SK-N-SH treated with all-trans-retinoic acid at 6 μM for 48 hours (cell line): Measurements from ENCODE around the gene NHS.

Source experiments
- ATAC-seq: fragments of 200-7000 bp; cut with Tn5 transposase; 3 replicates; pipeline ENCODE4 v1.9.1; 2020; ENCODE audit warnings: mild to moderate bottlenecking, moderate library complexity
- ARNTL ChIP-seq: fragments of 450-650 bp; formaldehyde crosslinking; IDR thresholded peaks from 2 replicates; pipeline ENCODE4 v1.5.0; 2020; ENCODE audit warnings: low read depth, mild to moderate bottlenecking, moderate library complexity, borderline replicate concordance
- BACH2 ChIP-seq: fragments of 250-450 bp; sonication (Bioruptor Pico); IDR thresholded peaks from 2 replicates; pipeline ENCODE4 v1.9.0; 2021; ENCODE audit warnings: mild to moderate bottlenecking, borderline replicate concordance
- CSDC2 ChIP-seq: fragments of 250-450 bp; sonication (Bioruptor Pico); IDR thresholded peaks from 2 replicates; pipeline ENCODE4 v1.5.0; 2020; ENCODE audit warnings: mild to moderate bottlenecking, moderate library complexity
- ESRRG ChIP-seq: fragments of 250-450 bp; sonication (Bioruptor Pico); IDR thresholded peaks from 2 replicates; pipeline ENCODE4 v1.6.1; 2021; ENCODE audit warnings: mild to moderate bottlenecking
- GLIS3 ChIP-seq: fragments of 250-450 bp; sonication (Bioruptor Pico); IDR thresholded peaks from 2 replicates; pipeline ENCODE4 v1.5.0; 2020; ENCODE audit warnings: mild to moderate bottlenecking, moderate library complexity
- OSR1 ChIP-seq: fragments of 250-450 bp; sonication (Bioruptor Pico); IDR thresholded peaks from 2 replicates; pipeline ENCODE4 v1.8.0; 2022; ENCODE audit warnings: moderate library complexity, mild to moderate bottlenecking, inconsistent platforms
- RARB ChIP-seq: fragments of 250-450 bp; sonication (Bioruptor Pico); IDR thresholded peaks from 2 replicates; pipeline ENCODE4 v1.8.0; 2021; ENCODE audit warnings: mild to moderate bottlenecking, moderate library complexity
- SNAI2 ChIP-seq: fragments of 250-450 bp; sonication (Bioruptor Pico); IDR thresholded peaks from 2 replicates; pipeline ENCODE4 v1.5.0; 2020; ENCODE audit warnings: mild to moderate bottlenecking, moderate library complexity
- TCF4 ChIP-seq: fragments of 250-450 bp; sonication (Bioruptor Pico); IDR thresholded peaks from 2 replicates; pipeline ENCODE4 v1.8.0; 2021; ENCODE audit warnings: mild to moderate bottlenecking, moderate library complexity, borderline replicate concordance
- TOX ChIP-seq: fragments of 250-450 bp; sonication (Bioruptor Pico); IDR thresholded peaks from 2 replicates; pipeline ENCODE4 v1.8.0; 2021; ENCODE audit warnings: mild to moderate bottlenecking, moderate library complexity, borderline replicate concordance
- ZC3H10 ChIP-seq: fragments of 250-450 bp; sonication (Bioruptor Pico); IDR thresholded peaks from 2 replicates; pipeline ENCODE4 v1.5.1; 2021; ENCODE audit warnings: mild to moderate bottlenecking, moderate library complexity
- ZFP3 ChIP-seq: fragments of 250-450 bp; sonication (Bioruptor Pico); IDR thresholded peaks from 2 replicates; pipeline ENCODE4 v1.5.0; 2020; ENCODE audit warnings: mild to moderate bottlenecking, moderate library complexity
- ZFP30 ChIP-seq: fragments of 450-650 bp; formaldehyde crosslinking; IDR thresholded peaks from 2 replicates; pipeline ENCODE4 v1.5.0; 2022; ENCODE audit warnings: mild to moderate bottlenecking, moderate library complexity
- ZNF70 ChIP-seq: fragments of 450-650 bp; formaldehyde crosslinking; IDR thresholded peaks from 2 replicates; pipeline ENCODE4 v1.5.0; 2020; ENCODE audit warnings: mild to moderate bottlenecking, moderate library complexity
- ZNF8 ChIP-seq: fragments of 450-650 bp; formaldehyde crosslinking; IDR thresholded peaks from 2 replicates; pipeline ENCODE4 v1.5.0; 2020; ENCODE audit warnings: mild to moderate bottlenecking, moderate library complexity
- TF ChIP-seq, protein P1 (sequence below): fragments of 250-450 bp; sonication (Bioruptor Pico); IDR thresholded peaks from 2 replicates; pipeline ENCODE4 v1.8.0; 2020; ENCODE audit warnings: mild to moderate bottlenecking, moderate library complexity, borderline replicate concordance
- TF ChIP-seq, protein P2 (sequence below): fragments of 250-450 bp; sonication (Bioruptor Pico); IDR thresholded peaks from 2 replicates; pipeline ENCODE4 v1.5.1; 2020; ENCODE audit warnings: low read depth, mild to moderate bottlenecking, moderate library complexity
- TF ChIP-seq, protein P3 (sequence below): fragments of 250-450 bp; sonication (Bioruptor Pico); IDR thresholded peaks from 2 replicates; pipeline ENCODE4 v1.5.1; 2021; ENCODE audit warnings: mild to moderate bottlenecking, moderate library complexity
- TF ChIP-seq, protein P4 (sequence below): fragments of 250-450 bp; sonication (Bioruptor Pico); IDR thresholded peaks from 2 replicates; pipeline ENCODE4 v1.5.0; 2020; ENCODE audit warnings: mild to moderate bottlenecking, moderate library complexity
- TF ChIP-seq, protein P5 (sequence below): fragments of 250-450 bp; sonication (Bioruptor Pico); IDR thresholded peaks from 2 replicates; pipeline ENCODE4 v1.8.0; 2021; ENCODE audit warnings: low read depth, mild to moderate bottlenecking, moderate library complexity, borderline replicate concordance

Gene NHS

DNA sequence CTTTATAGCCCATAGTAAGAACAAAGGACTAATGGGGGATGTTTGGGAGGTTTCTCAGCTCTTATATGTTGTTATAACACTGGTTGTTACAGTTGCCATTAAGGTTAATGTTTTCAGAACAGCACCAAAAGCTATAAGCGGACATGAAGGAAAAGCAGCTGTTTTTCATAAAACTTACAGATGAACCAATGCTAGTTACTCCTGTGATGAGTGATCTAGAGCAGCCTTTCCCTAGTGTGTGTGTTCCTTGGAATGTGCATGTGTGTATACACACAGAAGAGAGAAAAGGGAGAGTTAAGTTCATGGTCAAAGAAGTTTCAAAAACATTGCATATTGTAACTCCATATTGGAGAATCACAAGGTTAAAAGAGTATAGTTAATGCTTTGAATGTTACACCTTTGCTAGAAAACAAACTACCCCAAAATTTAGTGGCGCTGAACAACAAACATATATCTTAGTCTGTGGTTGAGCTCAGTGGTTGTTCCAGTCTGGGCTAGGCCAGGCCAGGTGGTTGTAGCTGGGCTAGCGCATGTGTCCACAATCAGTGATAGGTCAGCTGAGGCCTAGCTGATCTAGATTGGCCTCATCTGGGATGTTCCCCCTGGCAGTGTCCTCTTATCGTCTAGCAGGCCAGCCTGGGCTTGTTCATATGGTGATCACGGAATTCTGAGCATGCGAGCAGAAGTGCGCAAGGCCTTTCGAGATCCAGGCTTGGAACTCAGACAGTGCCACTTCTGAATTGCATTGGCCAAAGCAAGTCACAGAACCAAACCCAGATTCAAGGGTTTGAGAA, 151.0 kb downstream of the NHS start (continued):
- TF ChIP-seq, protein P1, sequence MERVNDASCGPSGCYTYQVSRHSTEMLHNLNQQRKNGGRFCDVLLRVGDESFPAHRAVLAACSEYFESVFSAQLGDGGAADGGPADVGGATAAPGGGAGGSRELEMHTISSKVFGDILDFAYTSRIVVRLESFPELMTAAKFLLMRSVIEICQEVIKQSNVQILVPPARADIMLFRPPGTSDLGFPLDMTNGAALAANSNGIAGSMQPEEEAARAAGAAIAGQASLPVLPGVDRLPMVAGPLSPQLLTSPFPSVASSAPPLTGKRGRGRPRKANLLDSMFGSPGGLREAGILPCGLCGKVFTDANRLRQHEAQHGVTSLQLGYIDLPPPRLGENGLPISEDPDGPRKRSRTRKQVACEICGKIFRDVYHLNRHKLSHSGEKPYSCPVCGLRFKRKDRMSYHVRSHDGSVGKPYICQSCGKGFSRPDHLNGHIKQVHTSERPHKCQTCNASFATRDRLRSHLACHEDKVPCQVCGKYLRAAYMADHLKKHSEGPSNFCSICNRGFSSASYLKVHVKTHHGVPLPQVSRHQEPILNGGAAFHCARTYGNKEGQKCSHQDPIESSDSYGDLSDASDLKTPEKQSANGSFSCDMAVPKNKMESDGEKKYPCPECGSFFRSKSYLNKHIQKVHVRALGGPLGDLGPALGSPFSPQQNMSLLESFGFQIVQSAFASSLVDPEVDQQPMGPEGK = no peak
- TF ChIP-seq, all 23 proteins: peak for 0

DNA sequence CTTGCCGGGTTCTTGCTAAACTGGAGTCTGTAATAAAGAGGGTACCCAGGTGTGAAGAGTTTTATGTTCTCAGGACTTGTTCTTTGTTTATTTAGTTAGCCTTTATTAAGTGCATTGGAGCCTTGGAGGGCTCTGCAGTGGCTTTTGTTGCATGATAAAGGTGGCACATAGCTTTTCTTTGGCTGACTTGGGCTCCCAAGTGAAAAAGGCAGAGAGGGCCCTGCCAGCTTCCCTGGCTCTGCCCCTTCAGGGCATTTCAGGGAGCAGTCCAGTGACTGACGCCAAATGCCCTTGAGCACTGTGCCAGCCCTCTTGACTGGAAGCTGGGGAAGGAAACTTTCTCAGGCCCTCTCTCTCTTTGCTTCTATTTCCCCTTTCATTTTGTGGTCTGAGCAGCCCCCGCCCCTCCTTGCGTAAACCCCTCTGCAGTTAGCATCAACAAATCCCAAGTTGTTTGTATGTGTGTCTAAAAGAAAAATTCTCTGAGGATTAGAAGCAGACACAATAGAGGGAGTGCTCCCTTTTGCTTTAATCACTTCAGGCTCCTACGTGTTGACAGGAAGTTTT, 152.2 kb downstream of the NHS start:
- ATAC-seq = no peak
- no peak for TF ChIP-seq ZC3H10 (CRISPR knock-in tag)
- TF ChIP-seq, protein P2, sequence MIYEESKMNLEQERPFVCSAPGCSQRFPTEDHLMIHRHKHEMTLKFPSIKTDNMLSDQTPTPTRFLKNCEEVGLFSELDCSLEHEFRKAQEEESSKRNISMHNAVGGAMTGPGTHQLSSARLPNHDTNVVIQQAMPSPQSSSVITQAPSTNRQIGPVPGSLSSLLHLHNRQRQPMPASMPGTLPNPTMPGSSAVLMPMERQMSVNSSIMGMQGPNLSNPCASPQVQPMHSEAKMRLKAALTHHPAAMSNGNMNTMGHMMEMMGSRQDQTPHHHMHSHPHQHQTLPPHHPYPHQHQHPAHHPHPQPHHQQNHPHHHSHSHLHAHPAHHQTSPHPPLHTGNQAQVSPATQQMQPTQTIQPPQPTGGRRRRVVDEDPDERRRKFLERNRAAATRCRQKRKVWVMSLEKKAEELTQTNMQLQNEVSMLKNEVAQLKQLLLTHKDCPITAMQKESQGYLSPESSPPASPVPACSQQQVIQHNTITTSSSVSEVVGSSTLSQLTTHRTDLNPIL (CRISPR knock-in tag) = no peak
- TF ChIP-seq TCF4 (CRISPR knock-in tag) = no peak
- TF ChIP-seq ZFP30 = no peak
- no peak for TF ChIP-seq ZFP3 (CRISPR knock-in tag)
- TF ChIP-seq GLIS3 = no peak
- no peak for TF ChIP-seq SNAI2 (CRISPR knock-in tag)

DNA sequence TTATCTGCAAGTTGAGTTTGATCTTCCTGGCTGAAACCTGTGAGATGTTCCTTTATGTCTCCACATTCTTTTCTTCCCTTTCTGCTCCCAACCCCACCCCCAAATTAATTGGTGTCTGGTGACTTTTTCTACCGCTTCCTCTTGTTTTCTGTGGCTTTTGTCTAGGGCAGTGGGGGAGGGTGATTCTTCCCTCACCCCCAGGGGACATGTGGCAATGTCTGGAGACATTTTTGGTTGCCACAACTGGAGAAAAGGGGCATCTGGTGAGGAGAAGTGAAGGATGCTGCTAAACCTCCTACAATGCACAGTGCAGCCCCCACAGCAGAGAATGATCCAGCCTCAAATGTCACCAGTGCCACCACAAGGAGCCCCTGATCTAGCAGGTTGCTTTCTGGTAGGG, 152.9 kb downstream of the NHS start:
- TF ChIP-seq, protein P3, sequence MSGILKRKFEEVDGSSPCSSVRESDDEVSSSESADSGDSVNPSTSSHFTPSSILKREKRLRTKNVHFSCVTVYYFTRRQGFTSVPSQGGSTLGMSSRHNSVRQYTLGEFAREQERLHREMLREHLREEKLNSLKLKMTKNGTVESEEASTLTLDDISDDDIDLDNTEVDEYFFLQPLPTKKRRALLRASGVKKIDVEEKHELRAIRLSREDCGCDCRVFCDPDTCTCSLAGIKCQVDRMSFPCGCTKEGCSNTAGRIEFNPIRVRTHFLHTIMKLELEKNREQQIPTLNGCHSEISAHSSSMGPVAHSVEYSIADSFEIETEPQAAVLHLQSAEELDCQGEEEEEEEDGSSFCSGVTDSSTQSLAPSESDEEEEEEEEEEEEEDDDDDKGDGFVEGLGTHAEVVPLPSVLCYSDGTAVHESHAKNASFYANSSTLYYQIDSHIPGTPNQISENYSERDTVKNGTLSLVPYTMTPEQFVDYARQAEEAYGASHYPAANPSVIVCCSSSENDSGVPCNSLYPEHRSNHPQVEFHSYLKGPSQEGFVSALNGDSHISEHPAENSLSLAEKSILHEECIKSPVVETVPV (CRISPR knock-in tag) = no peak
- TF ChIP-seq BACH2 (no peak), ZFP30 (no peak), ZFP3 (CRISPR knock-in tag) (no peak), TCF4 (CRISPR knock-in tag) (no peak), TOX (no peak), ZC3H10 (CRISPR knock-in tag) (no peak), OSR1 (CRISPR knock-in tag) (no peak), RARB (no peak), ZNF8 (CRISPR knock-in tag) (no peak), CSDC2 (no peak), ARNTL (CRISPR knock-in tag) (no peak), GLIS3 (no peak), ZNF70 (CRISPR knock-in tag) (no peak), ESRRG (no peak)
- TF ChIP-seq, protein P4, sequence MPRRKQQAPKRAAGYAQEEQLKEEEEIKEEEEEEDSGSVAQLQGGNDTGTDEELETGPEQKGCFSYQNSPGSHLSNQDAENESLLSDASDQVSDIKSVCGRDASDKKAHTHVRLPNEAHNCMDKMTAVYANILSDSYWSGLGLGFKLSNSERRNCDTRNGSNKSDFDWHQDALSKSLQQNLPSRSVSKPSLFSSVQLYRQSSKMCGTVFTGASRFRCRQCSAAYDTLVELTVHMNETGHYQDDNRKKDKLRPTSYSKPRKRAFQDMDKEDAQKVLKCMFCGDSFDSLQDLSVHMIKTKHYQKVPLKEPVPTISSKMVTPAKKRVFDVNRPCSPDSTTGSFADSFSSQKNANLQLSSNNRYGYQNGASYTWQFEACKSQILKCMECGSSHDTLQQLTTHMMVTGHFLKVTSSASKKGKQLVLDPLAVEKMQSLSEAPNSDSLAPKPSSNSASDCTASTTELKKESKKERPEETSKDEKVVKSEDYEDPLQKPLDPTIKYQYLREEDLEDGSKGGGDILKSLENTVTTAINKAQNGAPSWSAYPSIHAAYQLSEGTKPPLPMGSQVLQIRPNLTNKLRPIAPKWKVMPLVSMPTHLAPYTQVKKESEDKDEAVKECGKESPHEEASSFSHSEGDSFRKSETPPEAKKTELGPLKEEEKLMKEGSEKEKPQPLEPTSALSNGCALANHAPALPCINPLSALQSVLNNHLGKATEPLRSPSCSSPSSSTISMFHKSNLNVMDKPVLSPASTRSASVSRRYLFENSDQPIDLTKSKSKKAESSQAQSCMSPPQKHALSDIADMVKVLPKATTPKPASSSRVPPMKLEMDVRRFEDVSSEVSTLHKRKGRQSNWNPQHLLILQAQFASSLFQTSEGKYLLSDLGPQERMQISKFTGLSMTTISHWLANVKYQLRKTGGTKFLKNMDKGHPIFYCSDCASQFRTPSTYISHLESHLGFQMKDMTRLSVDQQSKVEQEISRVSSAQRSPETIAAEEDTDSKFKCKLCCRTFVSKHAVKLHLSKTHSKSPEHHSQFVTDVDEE (CRISPR knock-in tag) = no peak
- TF ChIP-seq, protein P2 (CRISPR knock-in tag) = no peak
- TF ChIP-seq, protein P5, sequence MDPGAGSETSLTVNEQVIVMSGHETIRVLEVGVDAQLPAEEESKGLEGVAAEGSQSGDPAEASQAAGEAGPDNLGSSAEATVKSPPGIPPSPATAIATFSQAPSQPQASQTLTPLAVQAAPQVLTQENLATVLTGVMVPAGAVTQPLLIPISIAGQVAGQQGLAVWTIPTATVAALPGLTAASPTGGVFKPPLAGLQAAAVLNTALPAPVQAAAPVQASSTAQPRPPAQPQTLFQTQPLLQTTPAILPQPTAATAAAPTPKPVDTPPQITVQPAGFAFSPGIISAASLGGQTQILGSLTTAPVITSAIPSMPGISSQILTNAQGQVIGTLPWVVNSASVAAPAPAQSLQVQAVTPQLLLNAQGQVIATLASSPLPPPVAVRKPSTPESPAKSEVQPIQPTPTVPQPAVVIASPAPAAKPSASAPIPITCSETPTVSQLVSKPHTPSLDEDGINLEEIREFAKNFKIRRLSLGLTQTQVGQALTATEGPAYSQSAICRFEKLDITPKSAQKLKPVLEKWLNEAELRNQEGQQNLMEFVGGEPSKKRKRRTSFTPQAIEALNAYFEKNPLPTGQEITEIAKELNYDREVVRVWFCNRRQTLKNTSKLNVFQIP (CRISPR knock-in tag) = no peak
- no peak for ATAC-seq
